Left forelimb (tissue), 1 donor: ENCODE measurements around the gene CLCN7.

Source experiments
- DNase-seq: peaks from one replicate; pipeline ENCODE4 v3.0.0-alpha.2; 2018; ENCODE audit warnings: low spot score

The CLCN7 gene

GRCh38 chr16:1401758-1402154, 73.1 kb downstream of the CLCN7 start:
- DNase-seq, result no peak

- no peak for DNase-seq
Observed at GRCh38 chr16:1401061-1401757, 73.6 kb downstream of the CLCN7 start.

GRCh38 chr16:1398826-1399581, 75.8 kb downstream of the CLCN7 start:
- no peak for DNase-seq

GRCh38 chr16:1398351-1398750, 76.5 kb downstream of the CLCN7 start:
- DNase-seq, result no peak

GRCh38 chr16:1397779-1398178, 77.0 kb downstream of the CLCN7 start:
- DNase-seq, result no peak

- DNase-seq, result peak; percentile 55
Observed at GRCh38 chr16:1395444-1396031, 79.3 kb downstream of the CLCN7 start.
